Stimulated activated CD4-positive, alpha-beta T cell treated with anti-CD3 and anti-CD28 coated beads, Interleukin-12 subunit alpha, Interleukin-12 subunit beta, amount 100 ng/mL, for 4 hours (primary cell): ENCODE measurements around the gene LMO1.

Source experiments
- DNase-seq: peaks from one replicate; pipeline ENCODE4 v3.0.0-alpha.2; 2020

Gene LMO1

GRCh38 chr11:8242499-8243280, 21.0 kb downstream of the LMO1 start:
- DNase-seq: no peak

- DNase-seq: no peak
Measured at GRCh38 chr11:8242118-8242475, 21.6 kb downstream of the LMO1 start.

DNA sequence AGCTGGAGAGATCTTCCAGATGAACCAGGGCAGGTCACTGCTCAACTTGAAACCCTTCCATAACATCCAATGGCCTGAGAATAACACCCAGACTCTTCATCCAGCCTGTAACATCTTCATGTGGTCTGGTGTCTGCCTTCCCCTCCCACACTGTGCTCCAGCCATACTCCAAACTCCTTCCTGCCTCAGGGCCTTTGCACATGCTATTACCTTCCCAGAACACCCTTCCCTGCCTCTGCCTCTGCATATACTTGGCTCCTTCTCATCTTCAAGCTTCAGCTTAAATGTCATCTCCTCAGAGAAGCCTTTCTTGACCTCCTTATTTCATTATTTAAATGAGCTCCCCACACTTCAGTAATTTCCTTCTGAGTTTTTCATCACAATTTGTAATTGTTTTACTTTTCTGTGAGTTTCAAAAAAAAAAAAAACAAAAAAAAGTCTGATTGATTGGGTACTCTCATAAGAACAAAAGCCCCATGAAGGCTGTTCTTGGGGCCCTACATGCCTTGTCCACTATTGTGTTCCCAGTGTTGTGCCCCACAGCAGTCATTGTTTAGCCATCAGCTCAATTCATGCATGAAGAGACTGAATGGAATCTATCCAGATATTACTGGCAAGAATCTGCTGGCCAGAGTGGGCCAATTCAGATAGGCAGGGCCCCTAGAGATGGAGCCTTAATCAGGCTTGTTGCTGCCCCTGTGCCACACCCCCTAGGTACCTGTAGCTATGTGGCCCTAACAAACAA, 22.1 kb downstream of the LMO1 start:
- DNase-seq: no peak

GRCh38 chr11:8239536-8240228, 24.0 kb downstream of the LMO1 start:
- DNase-seq: no peak

- DNase-seq: no peak
Measured at GRCh38 chr11:8239040-8239439, 24.6 kb downstream of the LMO1 start.

DNA sequence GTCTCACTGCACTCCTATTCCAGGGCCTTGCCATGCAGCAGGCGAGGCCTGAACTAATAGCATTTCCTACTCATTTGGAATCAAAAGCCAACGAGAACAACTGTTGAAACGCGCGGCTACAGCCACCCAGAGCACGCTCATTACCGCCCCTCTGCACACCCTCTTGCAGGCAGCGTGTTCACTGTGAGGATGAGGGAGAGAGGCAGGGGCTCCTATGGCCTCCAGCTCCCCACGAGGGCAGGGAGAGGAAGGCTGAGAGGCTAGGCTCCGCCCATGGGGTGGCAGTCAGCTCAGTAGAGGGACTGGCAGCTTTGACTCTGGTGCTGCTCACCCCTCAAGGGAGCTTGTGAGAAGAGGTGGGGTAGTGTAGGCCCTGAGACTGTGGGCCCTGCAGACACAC, 26.2 kb downstream of the LMO1 start:
- DNase-seq: no peak

DNA sequence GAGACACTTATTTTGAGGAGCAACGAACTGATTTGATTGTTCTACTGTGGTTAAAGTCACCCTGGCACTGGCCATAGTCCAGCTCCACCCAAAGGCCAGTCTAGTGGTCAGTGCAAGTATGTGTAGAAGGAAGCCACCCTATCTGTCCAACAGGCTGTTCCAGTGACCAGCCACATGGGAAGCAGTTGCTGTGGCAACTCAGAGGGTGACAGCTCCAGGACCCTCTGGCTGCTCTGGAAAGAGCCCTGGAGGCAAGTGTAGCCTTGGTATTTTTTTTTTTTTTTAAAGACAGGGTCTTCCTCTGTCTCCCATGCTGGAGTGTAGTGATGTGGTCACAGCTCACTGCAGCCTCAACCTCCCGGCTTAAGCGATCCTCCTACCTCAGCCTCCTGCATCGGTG, 27.8 kb downstream of the LMO1 start:
- DNase-seq: no peak

DNA sequence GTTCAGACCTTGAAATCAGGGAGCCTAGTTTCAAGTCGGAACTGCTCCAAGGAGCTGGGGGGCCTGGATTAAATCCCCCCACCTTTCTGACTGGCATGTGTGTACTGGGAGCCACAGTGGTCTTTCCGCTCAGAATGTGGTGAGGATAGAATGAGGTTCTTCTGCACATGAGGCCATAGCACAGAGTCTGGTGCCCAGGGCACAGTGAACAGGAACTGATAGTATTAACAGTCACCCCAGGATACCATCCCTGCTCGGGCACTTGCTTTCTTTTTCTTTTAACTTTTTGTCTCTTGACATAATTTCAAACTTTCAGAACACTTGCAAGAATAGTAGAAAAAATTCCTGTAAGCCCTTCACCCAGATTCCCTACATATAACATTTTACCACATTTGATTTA, 28.8 kb downstream of the LMO1 start:
- no peak for DNase-seq

GRCh38 chr11:8234425-8234821, 29.3 kb downstream of the LMO1 start:
- no peak for DNase-seq

- DNase-seq: no peak
Measured at GRCh38 chr11:8233691-8234424, 29.8 kb downstream of the LMO1 start.

DNA sequence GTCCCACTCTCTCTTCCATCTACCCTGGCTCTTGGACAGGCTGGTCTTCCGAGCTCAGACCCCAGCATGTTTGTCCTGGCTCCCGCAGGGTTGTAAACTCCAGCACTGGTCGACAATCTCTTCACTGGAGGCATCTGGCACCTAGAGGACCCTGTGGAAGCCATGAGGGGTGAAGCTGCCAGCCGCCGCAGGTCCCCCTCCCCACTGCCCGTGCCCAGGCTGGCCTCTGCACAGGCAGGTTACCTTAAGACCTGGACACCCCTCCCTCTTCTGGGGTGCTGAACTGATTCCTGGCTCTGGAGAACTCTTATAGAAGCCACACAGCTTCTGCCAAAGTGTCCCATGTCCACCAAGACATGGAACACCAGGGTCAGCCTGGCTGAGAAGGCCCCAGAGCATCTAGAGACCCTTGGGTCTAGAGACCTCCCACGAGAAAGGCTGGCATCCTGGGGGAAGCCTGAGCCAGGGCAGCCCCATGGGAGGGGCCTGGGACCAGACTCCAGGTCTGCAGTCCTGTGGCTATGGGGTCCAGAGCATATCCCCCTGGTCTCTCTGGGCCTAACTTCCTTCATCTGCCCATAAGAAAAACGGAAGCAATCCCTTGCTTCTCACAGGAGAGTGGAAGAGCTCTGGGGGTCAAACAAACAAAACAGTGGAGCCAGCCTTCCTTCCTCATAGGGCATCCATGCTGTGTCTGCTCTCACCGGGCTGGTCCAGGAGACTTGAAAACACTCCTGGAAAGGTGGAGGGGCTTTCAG, 30.6 kb downstream of the LMO1 start:
- no peak for DNase-seq

GRCh38 chr11:8232414-8232813, 31.3 kb downstream of the LMO1 start:
- no peak for DNase-seq

DNA sequence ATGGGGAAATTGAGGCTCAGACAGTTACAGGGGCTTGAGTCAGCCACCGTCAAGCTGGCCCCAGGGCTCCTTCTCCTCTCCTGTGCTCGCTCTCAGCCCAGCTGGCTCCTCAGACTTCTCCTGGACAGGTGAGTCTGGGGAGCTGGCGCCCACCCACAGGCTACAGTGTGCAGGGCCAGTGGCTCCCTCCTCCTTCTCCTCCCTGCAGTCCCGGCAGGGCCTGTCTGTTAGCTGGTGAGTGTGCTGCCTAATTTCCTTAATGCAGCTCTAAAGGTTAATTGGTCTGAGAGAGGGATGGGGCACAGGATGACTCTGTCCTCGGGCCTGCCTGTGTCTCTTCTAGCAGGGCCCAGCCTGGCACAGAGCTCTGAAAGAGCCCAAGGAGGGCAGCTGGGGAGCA, 31.7 kb downstream of the LMO1 start:
- no peak for DNase-seq

DNA sequence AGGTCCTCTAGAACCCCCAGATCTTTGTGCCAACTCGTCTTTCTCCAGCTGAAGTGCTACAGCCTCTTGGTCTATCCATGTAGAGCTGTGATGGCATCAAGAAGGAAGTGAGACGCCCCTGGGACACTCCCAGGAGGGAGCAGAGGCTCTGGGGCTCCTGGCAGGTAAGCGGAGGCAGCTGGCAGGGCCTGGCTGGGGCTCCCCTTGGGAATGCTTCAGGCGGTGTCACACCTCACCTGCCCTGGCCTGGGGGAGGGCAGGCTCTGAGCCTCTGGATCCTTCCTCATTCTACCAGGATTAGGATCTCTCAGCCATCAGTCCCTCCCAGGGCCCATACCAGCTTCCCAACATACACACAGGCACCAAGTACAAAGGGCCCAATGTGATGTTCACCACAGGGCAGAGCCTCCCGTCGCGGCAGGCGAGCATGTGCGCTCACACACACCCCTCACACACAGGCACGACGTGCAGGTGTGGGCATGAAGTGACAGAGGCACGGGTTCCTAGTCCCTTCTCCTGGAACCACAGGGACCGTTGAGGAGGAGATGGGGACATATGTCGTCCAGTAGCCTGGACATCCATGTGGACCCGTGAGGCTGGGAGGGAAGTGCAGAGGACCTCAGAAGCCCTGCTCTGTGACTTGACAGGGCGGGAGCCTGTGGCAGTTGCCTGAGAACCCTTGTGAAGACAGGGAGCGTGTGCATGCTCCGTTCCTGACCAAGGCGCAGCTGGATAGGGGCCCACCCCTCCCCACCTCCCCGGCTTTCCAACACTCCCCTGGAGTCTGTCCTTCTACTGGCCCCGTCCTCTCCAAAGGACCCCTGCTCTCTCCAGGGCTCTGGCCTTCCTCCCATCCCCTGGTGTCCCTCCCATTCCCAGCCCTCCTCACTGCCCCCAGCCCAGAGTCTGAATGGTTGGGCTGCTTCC, 32.5 kb downstream of the LMO1 start:
- no peak for DNase-seq

- no peak for DNase-seq
Measured at GRCh38 chr11:8230178-8230859, 33.4 kb downstream of the LMO1 start.

GRCh38 chr11:8229299-8230177, 34.1 kb downstream of the LMO1 start:
- no peak for DNase-seq

GRCh38 chr11:8228231-8228630, 35.4 kb downstream of the LMO1 start:
- DNase-seq: no peak

GRCh38 chr11:8227156-8228152, 36.2 kb downstream of the LMO1 start:
- DNase-seq: no peak
